Liver (tissue), 9 donors: ENCODE data around the gene GALNT10. TPM values are rescaled to one million over a fixed set of nuclear protein-coding genes. Genes with fewer than 3 reads are reported as not detected.

Experiments used
- DNase-seq: peaks from one replicate; pipeline ENCODE4 v3.0.0-alpha.2; 2017; ENCODE audit warnings: low spot score
- H3K27ac ChIP-seq, 2 donors: one replicate each; pipeline ENCODE4 v1.7.0; 2013; ENCODE audit warnings: inconsistent platforms in 2 of 2, low read length in 2 of 2, control low read depth in 1 of 2, low read depth in 1 of 2, mild to moderate bottlenecking in 1 of 2
- H3K27me3 ChIP-seq, 4 donors: one replicate each; pipeline versions ENCODE4 v1.6.1 to v1.7.0; 2013; ENCODE audit warnings: low read length in 3 of 4, inconsistent platforms in 1 of 4, mild to moderate bottlenecking in 1 of 4, moderate library complexity in 1 of 4; ENCODE audit not compliant: control insufficient read depth in 4 of 4, insufficient read depth in 4 of 4
- H3K36me3 ChIP-seq, 4 donors: one replicate each; pipeline versions ENCODE4 v1.6.1 to v1.7.0; 2013; ENCODE audit warnings: low read length in 3 of 4, mild to moderate bottlenecking in 3 of 4, low read depth in 1 of 4, moderate library complexity in 1 of 4; ENCODE audit not compliant: control insufficient read depth in 4 of 4, insufficient read depth in 3 of 4
- H3K4me1 ChIP-seq, 4 donors: one replicate each; pipeline versions ENCODE4 v1.6.1 to v1.7.0; 2013; ENCODE audit warnings: low read length in 3 of 4, mild to moderate bottlenecking in 3 of 4, moderate library complexity in 1 of 4; ENCODE audit not compliant: control insufficient read depth in 4 of 4, insufficient read depth in 4 of 4
- H3K4me3 ChIP-seq, 3 donors: one replicate each; pipeline versions ENCODE4 v1.6.1 to v1.7.0; 2013; ENCODE audit warnings: low read length in 3 of 3, control low read depth in 1 of 3, low read depth in 1 of 3, mild to moderate bottlenecking in 1 of 3
- H3K9ac ChIP-seq, 2 donors: one replicate each; pipeline ENCODE4 v1.7.0; 2013; ENCODE audit warnings: low read length in 2 of 2, mild to moderate bottlenecking in 2 of 2, moderate library complexity in 2 of 2, control low read depth in 1 of 2, low read depth in 1 of 2
- H3K9me3 ChIP-seq, 4 donors: one replicate each; pipeline versions ENCODE4 v1.6.1 to v1.7.0; 2013; ENCODE audit warnings: low read length in 3 of 4; ENCODE audit not compliant: control insufficient read depth in 4 of 4
- FOXA1 ChIP-seq: IDR thresholded peaks from 2 replicates; pipeline ENCODE4 v1.6.1; 2016; ENCODE audit warnings: antibody characterized with exemption
- FOXA2 ChIP-seq: IDR thresholded peaks from 2 replicates; pipeline ENCODE4 v1.6.1; 2016; ENCODE audit warnings: antibody characterized with exemption
- GABPA ChIP-seq, 2 donors: IDR thresholded peaks in 1 of 2; conservative IDR thresholded peaks in 1 of 2; 2 replicates each; pipeline ENCODE4 v1.6.1; 2016; ENCODE audit warnings: antibody characterized with exemption in 2 of 2, mild to moderate bottlenecking in 1 of 2, moderate library complexity in 1 of 2
- HNF4G ChIP-seq: IDR thresholded peaks from 2 replicates; pipeline ENCODE4 v1.6.1; 2016; ENCODE audit warnings: antibody characterized with exemption
- JUND ChIP-seq, 2 donors: IDR thresholded peaks; 2 replicates each; pipeline ENCODE4 v1.6.1; 2016; ENCODE audit warnings: antibody characterized with exemption in 2 of 2
- MAX ChIP-seq: IDR thresholded peaks from 2 replicates; pipeline ENCODE4 v1.6.1; 2016; ENCODE audit warnings: antibody characterized with exemption
- RAD21 ChIP-seq, 2 donors: IDR thresholded peaks; 2 replicates each; pipeline ENCODE4 v1.6.1; 2016; ENCODE audit warnings: antibody characterized with exemption in 2 of 2, mild to moderate bottlenecking in 2 of 2
- RXRA ChIP-seq, 2 donors: IDR thresholded peaks; 2 replicates each; pipeline ENCODE4 v1.6.1; 2017 to 2018; ENCODE audit warnings: antibody characterized with exemption in 2 of 2, mild to moderate bottlenecking in 1 of 2
- SP1 ChIP-seq: IDR thresholded peaks from 2 replicates; pipeline ENCODE4 v1.6.1; 2018; ENCODE audit warnings: antibody characterized with exemption, mild to moderate bottlenecking
- TAF1 ChIP-seq: conservative IDR thresholded peaks from 2 replicates; pipeline ENCODE4 v1.6.1; 2016; ENCODE audit warnings: antibody characterized with exemption, mild to moderate bottlenecking
- YY1 ChIP-seq: IDR thresholded peaks from 2 replicates; pipeline ENCODE4 v1.6.1; 2016; ENCODE audit warnings: antibody characterized with exemption, mild to moderate bottlenecking
- WGBS: extraction: QIAGEN DNeasy Blood & Tissue Kit; methylation state at CpG from one replicate; pipeline ENCODE4 v1.1.7; 2013; 5-methylcytosine and 5-hydroxymethylcytosine counted together
- polyA plus RNA-seq, 2 donors: library from polyadenylated mRNA; stranded (reverse) in 1 of 2; unstranded in 1 of 2; fragments of 200-250 nt in 1 of 2; fragments of >200 nt in 1 of 2; fragmentation: Nextera tagmentation in 1 of 2; extraction: Ambion mirVana in 1 of 2; gene quantifications; one replicate each; pipeline versions ENCODE4 v1.2.1 to v1.2.3, GENCODE V29; 2013 to 2015
- total RNA-seq, 2 donors: library from RNA; depleted of rRNA; stranded (reverse); fragments of >200 nt; gene quantifications; one replicate each; pipeline ENCODE4 v1.2.3, GENCODE V29; 2014
- TF ChIP-seq, protein P1 (sequence below): IDR thresholded peaks from 2 replicates; pipeline ENCODE4 v1.6.1; 2016; ENCODE audit warnings: antibody characterized with exemption, mild to moderate bottlenecking
- TF ChIP-seq, protein P2 (sequence below): fragments of 150-350 bp; IDR thresholded peaks from 2 replicates; pipeline ENCODE4 v1.5.1; 2017; ENCODE audit warnings: improper control_type of control experiment, low read depth, low read length; ENCODE audit not compliant: missing input control
- TF ChIP-seq, protein P3 (sequence below): IDR thresholded peaks from 2 replicates; pipeline ENCODE4 v1.6.1; 2016; ENCODE audit warnings: antibody characterized with exemption
- TF ChIP-seq, protein P4 (sequence below): IDR thresholded peaks from 2 replicates; pipeline ENCODE4 v1.6.1; 2016; ENCODE audit warnings: antibody characterized with exemption
- donor health status: healthy.
- donor health status: healthy.
- donor health status: healthy.
- donor health status: healthy.
- donor health status: healthy.

Gene GALNT10
- total and polyA plus RNA-seq, 4 donors, result 1.1 to 17.8 (median 5.3) TPM

DNA sequence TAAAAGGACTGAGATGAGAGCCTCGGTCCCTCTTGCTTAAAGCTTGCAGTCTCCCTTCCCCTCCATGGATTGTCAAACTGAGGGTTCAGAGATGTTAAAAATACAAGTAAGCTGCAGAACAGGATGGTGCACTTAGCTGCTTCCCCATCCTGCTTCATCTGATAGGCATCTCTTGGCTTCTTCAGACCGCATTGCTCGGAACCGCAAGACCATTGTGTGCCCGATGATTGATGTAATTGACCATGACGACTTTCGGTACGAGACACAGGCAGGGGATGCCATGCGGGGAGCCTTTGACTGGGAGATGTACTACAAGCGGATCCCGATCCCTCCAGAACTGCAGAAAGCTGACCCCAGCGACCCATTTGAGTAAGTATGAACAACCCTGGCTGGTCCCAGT is 189.7 kb downstream of the GALNT10 start:
- H3K4me1 ChIP-seq, result no peaks in the 10 kb centered on the region
- H3K27ac ChIP-seq, result no peak overlapping the region
- WGBS, result 94% methylated on average over 12 of the region's 12 CpGs
- no peaks in the 10 kb centered on the region for H3K9me3 ChIP-seq
- no peak for TF ChIP-seq FOXA1
- TF ChIP-seq TAF1, result no peak
- no peak for TF ChIP-seq MAX
- no peak for TF ChIP-seq RXRA (IDR thresholded peaks at IDR 0.05)
- TF ChIP-seq, protein P1, sequence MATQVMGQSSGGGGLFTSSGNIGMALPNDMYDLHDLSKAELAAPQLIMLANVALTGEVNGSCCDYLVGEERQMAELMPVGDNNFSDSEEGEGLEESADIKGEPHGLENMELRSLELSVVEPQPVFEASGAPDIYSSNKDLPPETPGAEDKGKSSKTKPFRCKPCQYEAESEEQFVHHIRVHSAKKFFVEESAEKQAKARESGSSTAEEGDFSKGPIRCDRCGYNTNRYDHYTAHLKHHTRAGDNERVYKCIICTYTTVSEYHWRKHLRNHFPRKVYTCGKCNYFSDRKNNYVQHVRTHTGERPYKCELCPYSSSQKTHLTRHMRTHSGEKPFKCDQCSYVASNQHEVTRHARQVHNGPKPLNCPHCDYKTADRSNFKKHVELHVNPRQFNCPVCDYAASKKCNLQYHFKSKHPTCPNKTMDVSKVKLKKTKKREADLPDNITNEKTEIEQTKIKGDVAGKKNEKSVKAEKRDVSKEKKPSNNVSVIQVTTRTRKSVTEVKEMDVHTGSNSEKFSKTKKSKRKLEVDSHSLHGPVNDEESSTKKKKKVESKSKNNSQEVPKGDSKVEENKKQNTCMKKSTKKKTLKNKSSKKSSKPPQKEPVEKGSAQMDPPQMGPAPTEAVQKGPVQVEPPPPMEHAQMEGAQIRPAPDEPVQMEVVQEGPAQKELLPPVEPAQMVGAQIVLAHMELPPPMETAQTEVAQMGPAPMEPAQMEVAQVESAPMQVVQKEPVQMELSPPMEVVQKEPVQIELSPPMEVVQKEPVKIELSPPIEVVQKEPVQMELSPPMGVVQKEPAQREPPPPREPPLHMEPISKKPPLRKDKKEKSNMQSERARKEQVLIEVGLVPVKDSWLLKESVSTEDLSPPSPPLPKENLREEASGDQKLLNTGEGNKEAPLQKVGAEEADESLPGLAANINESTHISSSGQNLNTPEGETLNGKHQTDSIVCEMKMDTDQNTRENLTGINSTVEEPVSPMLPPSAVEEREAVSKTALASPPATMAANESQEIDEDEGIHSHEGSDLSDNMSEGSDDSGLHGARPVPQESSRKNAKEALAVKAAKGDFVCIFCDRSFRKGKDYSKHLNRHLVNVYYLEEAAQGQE, result no peak
- TF ChIP-seq HNF4G, result no peak
- TF ChIP-seq FOXA2, result no peak
- TF ChIP-seq, protein P2, sequence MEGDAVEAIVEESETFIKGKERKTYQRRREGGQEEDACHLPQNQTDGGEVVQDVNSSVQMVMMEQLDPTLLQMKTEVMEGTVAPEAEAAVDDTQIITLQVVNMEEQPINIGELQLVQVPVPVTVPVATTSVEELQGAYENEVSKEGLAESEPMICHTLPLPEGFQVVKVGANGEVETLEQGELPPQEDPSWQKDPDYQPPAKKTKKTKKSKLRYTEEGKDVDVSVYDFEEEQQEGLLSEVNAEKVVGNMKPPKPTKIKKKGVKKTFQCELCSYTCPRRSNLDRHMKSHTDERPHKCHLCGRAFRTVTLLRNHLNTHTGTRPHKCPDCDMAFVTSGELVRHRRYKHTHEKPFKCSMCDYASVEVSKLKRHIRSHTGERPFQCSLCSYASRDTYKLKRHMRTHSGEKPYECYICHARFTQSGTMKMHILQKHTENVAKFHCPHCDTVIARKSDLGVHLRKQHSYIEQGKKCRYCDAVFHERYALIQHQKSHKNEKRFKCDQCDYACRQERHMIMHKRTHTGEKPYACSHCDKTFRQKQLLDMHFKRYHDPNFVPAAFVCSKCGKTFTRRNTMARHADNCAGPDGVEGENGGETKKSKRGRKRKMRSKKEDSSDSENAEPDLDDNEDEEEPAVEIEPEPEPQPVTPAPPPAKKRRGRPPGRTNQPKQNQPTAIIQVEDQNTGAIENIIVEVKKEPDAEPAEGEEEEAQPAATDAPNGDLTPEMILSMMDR, result no peak
- no peak for TF ChIP-seq GABPA (IDR thresholded peaks at IDR 0.05 in 1 of 2, conservative IDR thresholded peaks at IDR 0.05 in 1 of 2)
- no peak overlapping the region for H3K9ac ChIP-seq
- H3K36me3 ChIP-seq, result peaks cover 0 to 7% (median 0%) of the 10 kb centered on the region in 4 donors
- H3K27me3 ChIP-seq, result no peaks in the 10 kb centered on the region
- H3K4me3 ChIP-seq, result no peak overlapping the region
- DNase-seq, result no peak

DNA sequence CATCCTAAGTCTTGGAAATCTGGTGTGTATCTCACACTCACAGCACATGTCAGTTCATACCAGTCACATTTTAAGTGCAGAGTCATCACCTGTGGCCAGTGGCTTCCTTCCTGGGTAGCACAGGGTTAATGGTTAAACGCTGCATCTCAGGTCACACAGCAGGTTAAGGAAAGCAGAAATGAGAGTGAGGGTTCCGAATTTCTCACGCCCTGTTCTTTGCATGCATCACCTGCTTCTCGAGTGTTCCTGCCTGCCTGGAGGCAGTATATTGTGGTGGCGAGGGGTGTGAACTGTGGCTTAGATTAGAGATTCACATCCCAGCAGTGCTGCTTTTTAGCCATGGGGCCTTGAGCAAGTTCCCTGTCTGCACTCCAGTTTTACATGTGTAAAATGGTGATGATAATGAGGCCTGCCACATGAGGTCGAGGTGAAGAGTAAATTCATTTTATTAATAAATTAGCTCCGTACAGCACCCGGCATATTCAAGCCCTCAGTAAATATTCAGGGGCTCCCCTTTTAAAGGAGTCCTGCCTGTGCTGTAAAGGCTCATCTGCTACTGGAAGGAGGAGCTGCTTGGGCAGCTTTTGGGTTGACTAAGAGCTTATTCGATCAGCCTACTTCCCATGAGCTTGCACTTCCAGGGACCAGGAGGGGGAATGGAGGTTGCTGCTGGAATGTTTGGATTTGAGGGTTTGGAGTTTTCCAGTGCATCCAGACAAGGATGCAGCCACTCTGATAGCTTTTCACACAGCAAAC is 194.1 kb downstream of the GALNT10 start:
- H3K4me3 ChIP-seq, result no peak overlapping the region
- no peak overlapping the region for H3K9ac ChIP-seq
- no peaks in the 10 kb centered on the region for H3K27me3 ChIP-seq
- no peak overlapping the region for H3K27ac ChIP-seq
- no peak for DNase-seq
- TF ChIP-seq TAF1 (no peak), JUND (IDR thresholded peaks at IDR 0.05) (no peak), RAD21 (IDR thresholded peaks at IDR 0.05) (no peak), FOXA1 (no peak), YY1 (no peak), SP1 (no peak), HNF4G (no peak), MAX (no peak), FOXA2 (no peak)
- TF ChIP-seq, protein P1, result no peak
- TF ChIP-seq, protein P3, sequence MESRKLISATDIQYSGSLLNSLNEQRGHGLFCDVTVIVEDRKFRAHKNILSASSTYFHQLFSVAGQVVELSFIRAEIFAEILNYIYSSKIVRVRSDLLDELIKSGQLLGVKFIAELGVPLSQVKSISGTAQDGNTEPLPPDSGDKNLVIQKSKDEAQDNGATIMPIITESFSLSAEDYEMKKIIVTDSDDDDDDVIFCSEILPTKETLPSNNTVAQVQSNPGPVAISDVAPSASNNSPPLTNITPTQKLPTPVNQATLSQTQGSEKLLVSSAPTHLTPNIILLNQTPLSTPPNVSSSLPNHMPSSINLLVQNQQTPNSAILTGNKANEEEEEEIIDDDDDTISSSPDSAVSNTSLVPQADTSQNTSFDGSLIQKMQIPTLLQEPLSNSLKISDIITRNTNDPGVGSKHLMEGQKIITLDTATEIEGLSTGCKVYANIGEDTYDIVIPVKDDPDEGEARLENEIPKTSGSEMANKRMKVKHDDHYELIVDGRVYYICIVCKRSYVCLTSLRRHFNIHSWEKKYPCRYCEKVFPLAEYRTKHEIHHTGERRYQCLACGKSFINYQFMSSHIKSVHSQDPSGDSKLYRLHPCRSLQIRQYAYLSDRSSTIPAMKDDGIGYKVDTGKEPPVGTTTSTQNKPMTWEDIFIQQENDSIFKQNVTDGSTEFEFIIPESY, result no peak
- TF ChIP-seq, protein P4, sequence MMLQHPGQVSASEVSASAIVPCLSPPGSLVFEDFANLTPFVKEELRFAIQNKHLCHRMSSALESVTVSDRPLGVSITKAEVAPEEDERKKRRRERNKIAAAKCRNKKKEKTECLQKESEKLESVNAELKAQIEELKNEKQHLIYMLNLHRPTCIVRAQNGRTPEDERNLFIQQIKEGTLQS, result no peak
- H3K9me3 ChIP-seq, result no peaks in the 10 kb centered on the region
- H3K4me1 ChIP-seq, result peaks cover 0 to 7% (median 0%) of the 10 kb centered on the region in 4 donors
- H3K36me3 ChIP-seq, result peaks cover 0 to 3% (median 0%) of the 10 kb centered on the region in 4 donors
- 73% methylated on average over 9 of the region's 9 CpGs for WGBS
